HepG2 (cell line): ENCODE results near the gene SYNGAP1. TPM values are rescaled to one million over a fixed set of nuclear protein-coding genes. Genes with fewer than 3 reads are reported as not detected.

ENCODE experiments used
- ATAC-seq: fragments of 200-7000 bp; cut with Tn5 transposase; 3 replicates; pipeline ENCODE4 v1.9.1; 2020; ENCODE audit warnings: mild to moderate bottlenecking, moderate library complexity
- BruUV-seq: library from RNA; stranded (reverse); fragments of 400-500 nt; replicated peaks from 2 replicates; lab custom pipeline; 2021; lab: Mats Ljungman, UMichigan
- CTCF ChIA-PET: fragments of 300-600 bp; formaldehyde crosslinking; extraction: SDS; loops from one replicate; lab custom pipeline; 2021; ENCODE audit warnings: low total read pairs, inconsistent platforms, low intra/inter-chr PET ratio; lab: Yijun Ruan, JAX
- POLR2A ChIA-PET: fragments of 350-600 bp; sonication (Branson Sonifier 250); formaldehyde crosslinking; loops from one replicate; lab custom pipeline; 2020; ENCODE audit warnings: antibody characterized with exemption, inconsistent platforms; lab: Yijun Ruan, JAX
- DNase-seq: peaks from one replicate; pipeline ENCODE4 v3.0.0-alpha.2; 2015; ENCODE audit warnings: low spot score
- FAIRE-seq: peaks from 3 replicates; lab custom pipeline; 2011; peaks lifted over from hg19 to GRCh38; lab: Jason Lieb, UNC
- H2AFZ ChIP-seq: one replicate; pipeline ENCODE4 v1.6.1; 2011; ENCODE audit warnings: low read length, inconsistent platforms
- H3K27ac ChIP-seq: fragments of 300-600 bp; 3 replicates; pipeline ENCODE4 v1.8.0; 2011; ENCODE audit warnings: mixed run types, mild to moderate bottlenecking, mixed read lengths, low read length, inconsistent platforms; ENCODE audit not compliant: insufficient read depth; ENCODE audit errors: extremely low read length
- H3K27me3 ChIP-seq, 2 experiments: fragments of 200-600 bp in 1 of 2; 2 replicates in 1 of 2; 3 replicates in 1 of 2; pipeline versions ENCODE4 v1.6.0 to v1.8.0; 2011; ENCODE audit warnings: low read length in 2 of 2, mild to moderate bottlenecking in 2 of 2, moderate library complexity in 2 of 2, inconsistent platforms in 1 of 2; ENCODE audit not compliant: insufficient read depth in 2 of 2, control insufficient read depth in 1 of 2
- H3K36me3 ChIP-seq, 2 experiments: fragments of 200-600 bp in 1 of 2; replicated peaks in 1 of 2; 2 replicates in 1 of 2; 3 replicates in 1 of 2; pipeline versions ENCODE4 v1.5.1 to v1.8.0; 2011; ENCODE audit warnings: low read length in 2 of 2, inconsistent platforms in 1 of 2; ENCODE audit not compliant: insufficient read depth in 2 of 2, control insufficient read depth in 1 of 2
- H3K4me1 ChIP-seq: 2 replicates; pipeline ENCODE4 v1.5.1; 2012; ENCODE audit warnings: low read length, inconsistent platforms; ENCODE audit not compliant: insufficient read depth
- H3K4me2 ChIP-seq: 2 replicates; pipeline ENCODE4 v1.6.0; 2011; ENCODE audit warnings: low read depth, low read length, inconsistent platforms
- H3K4me3 ChIP-seq, 3 experiments: fragments of 200-600 bp in 1 of 3; sonication (generic), shearing (Covaris generic) in 1 of 3; replicated peaks in 1 of 3; 2 replicates each; pipeline ENCODE4 v1.5.1; 2011 to 2016; ENCODE audit warnings: low read length in 3 of 3, inconsistent platforms in 2 of 3, low read depth in 2 of 3, mild to moderate bottlenecking in 2 of 3, control low read depth in 1 of 3, mixed read lengths in 1 of 3; ENCODE audit not compliant: insufficient read depth in 1 of 3
- H3K79me2 ChIP-seq: one replicate; pipeline ENCODE4 v1.6.1; 2011; ENCODE audit warnings: low read length, inconsistent platforms; ENCODE audit not compliant: insufficient read depth
- H3K9ac ChIP-seq: 2 replicates; pipeline ENCODE4 v1.6.0; 2011; ENCODE audit warnings: mild to moderate bottlenecking, low read depth, low read length, inconsistent platforms; ENCODE audit not compliant: insufficient read depth
- H3K9me3 ChIP-seq: 2 replicates; pipeline ENCODE4 v1.5.1; 2012; ENCODE audit warnings: mild to moderate bottlenecking, low read length
- H4K20me1 ChIP-seq: 2 replicates; pipeline ENCODE4 v1.6.0; 2011; ENCODE audit warnings: inconsistent platforms, mild to moderate bottlenecking, low read length, moderate library complexity; ENCODE audit not compliant: insufficient read depth
- CBX1 ChIP-seq: IDR thresholded peaks from one replicate; pipeline ENCODE4 v1.6.1; 2016; ENCODE audit warnings: antibody characterized with exemption, low read depth
- EP300 ChIP-seq, 3 experiments: sonication (generic) in 1 of 3; formaldehyde crosslinking in 1 of 3; IDR thresholded peaks; 2 replicates each; pipeline versions ENCODE4 v1.5.1 to v1.6.1; 2011 to 2020; ENCODE audit warnings: low read depth in 2 of 3, low read length in 2 of 3, borderline replicate concordance in 1 of 3, improper control_type of control experiment in 1 of 3, mild to moderate bottlenecking in 1 of 3, missing genetic modification reagents in 1 of 3, moderate library complexity in 1 of 3
- ETS1 ChIP-seq: sonication (generic); formaldehyde crosslinking; IDR thresholded peaks from 2 replicates; pipeline ENCODE4 v1.4.0; 2020; ENCODE audit warnings: missing genetic modification reagents
- GPBP1L1 ChIP-seq: sonication (generic); formaldehyde crosslinking; IDR thresholded peaks from 2 replicates; pipeline ENCODE4 v1.5.0; 2020; ENCODE audit warnings: mild to moderate bottlenecking, missing genetic modification reagents
- MXD3 ChIP-seq: IDR thresholded peaks from 2 replicates; pipeline ENCODE4 v1.6.1; 2016; ENCODE audit warnings: mild to moderate bottlenecking, missing biosample characterization, missing genetic modification reagents
- SKI ChIP-seq: fragments of 450-650 bp; IDR thresholded peaks from one replicate; pipeline ENCODE4 v1.6.1; 2018; ENCODE audit warnings: mild to moderate bottlenecking; ENCODE audit not compliant: partially characterized antibody
- ZBTB38 ChIP-seq: sonication (generic); formaldehyde crosslinking; IDR thresholded peaks from 2 replicates; pipeline ENCODE4 v1.5.1; 2020; ENCODE audit warnings: mild to moderate bottlenecking, missing genetic modification reagents
- ZNF501 ChIP-seq: sonication (generic); formaldehyde crosslinking; IDR thresholded peaks from 2 replicates; pipeline ENCODE4 v1.5.1; 2020; ENCODE audit warnings: mild to moderate bottlenecking, moderate library complexity, missing genetic modification reagents
- ZNF780A ChIP-seq: sonication (generic); formaldehyde crosslinking; IDR thresholded peaks from 2 replicates; pipeline ENCODE4 v1.8.0; 2022; ENCODE audit warnings: mild to moderate bottlenecking, missing genetic modification reagents, moderate library complexity
- ZNF788 ChIP-seq: sonication (generic); formaldehyde crosslinking; IDR thresholded peaks from 2 replicates; pipeline ENCODE4 v1.5.0; 2020; ENCODE audit warnings: mild to moderate bottlenecking, missing genetic modification reagents, borderline replicate concordance
- WGBS: methylation state at CpG from one replicate; pipeline ENCODE4 v1.1.6; 2017; ENCODE audit warnings: low lambda C conversion rate; 5-methylcytosine and 5-hydroxymethylcytosine counted together
- in situ Hi-C: cut with HindIII; loops from 2 replicates; pipeline ENCODE4 v1.10.0; 2017; ENCODE audit warnings: low pct_unique_long_range_greater_than_20kb; ENCODE audit not compliant: extremely low pct_ligation_motif_present
- intact Hi-C: fragments of 100-400 bp; cut with micrococcal nuclease; formaldehyde crosslinking; loops from one replicate; pipeline ENCODE4 v1.10.0; 2022; ENCODE audit not compliant: unreplicated experiment
- polyA plus RNA-seq, 8 experiments: library from polyadenylated mRNA; depleted of rRNA in 3 of 8; stranded (reverse) in 7 of 8; unstranded in 1 of 8; fragments of >200 nt; fragmentation: Illumina TruSeq in 4 of 8; extraction: Trizol in 4 of 8; gene quantifications; 2 replicates each; pipeline versions ENCODE4 v1.2.1 to v1.2.3, GENCODE V29; 2011 to 2016; ENCODE audit warnings: low read depth in 4 of 8, missing spikeins in 1 of 8, mixed read lengths in 1 of 8; ENCODE audit not compliant: insufficient read depth in 1 of 8
- total RNA-seq, 5 experiments: library from RNA; depleted of rRNA; stranded (reverse); fragments of >200 nt; fragmentation: Illumina TruSeq; extraction: Trizol; gene quantifications; 2 replicates each; pipeline ENCODE4 v1.2.3, GENCODE V29; 2016; ENCODE audit warnings: low read depth in 1 of 5
- TF ChIP-seq, protein P1 (sequence below): sonication (generic); formaldehyde crosslinking; IDR thresholded peaks from 2 replicates; pipeline ENCODE4 v1.4.0; 2020; ENCODE audit warnings: missing genetic modification reagents

SYNGAP1 gene
- total and polyA plus RNA-seq, 2 of the 13 experiments (the other 11 are each of a cell fraction or from before 2014, with no cell fraction given): 0.75 to 1.1 TPM

DNA sequence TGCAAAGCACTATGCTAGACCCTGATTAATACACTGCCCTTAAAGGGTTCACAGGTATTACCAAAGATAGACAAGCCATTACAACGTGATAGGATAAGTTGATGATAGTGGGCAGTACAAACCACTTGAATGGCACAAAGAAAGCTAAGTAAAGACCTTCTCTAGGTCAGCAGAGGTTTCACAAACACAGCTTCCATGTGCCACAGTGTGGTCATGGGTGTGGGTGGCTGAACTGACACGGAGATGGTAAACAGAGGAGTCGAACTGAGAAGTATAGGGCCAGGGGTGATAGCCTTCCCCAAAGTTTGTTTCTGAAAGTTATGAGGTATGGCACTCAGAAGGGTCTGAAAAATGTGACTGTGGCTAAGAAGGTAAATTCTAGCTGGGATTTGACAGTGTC is 38.8 kb downstream of the SYNGAP1 start:
- H3K4me3 ChIP-seq: no peak overlapping the region
- BruUV-seq: no TSS peak
- intact Hi-C loops (no loop called here), in situ Hi-C loops (no loop called here)
- no peaks in the 10 kb centered on the region; a peak in 1 of 5 replicates for H3K27me3 ChIP-seq
- H3K9me3 ChIP-seq: no peaks in the 10 kb centered on the region
- H3K36me3 ChIP-seq: peaks cover 0 to 9% of the 10 kb centered on the region in 2 experiments; a peak in 3 of 5 replicates
- ATAC-seq: no peak
- H3K4me1 ChIP-seq: peaks cover 10% of the 10 kb centered on the region
- ChIA-PET CTCF (no interaction called here), POLR2A (interaction anchor here (1.3 kb wide), 1 partner anchor 40 kb away, joined by 3 read pairs; the partner anchor contains the start of gene CUTA)
- H3K4me2 ChIP-seq: no peak overlapping the region
- H3K9ac ChIP-seq: no peak overlapping the region
- no peak for FAIRE-seq
- H3K79me2 ChIP-seq: peaks cover 13% of the 10 kb centered on the region
- no peak for DNase-seq
- 16% methylated on average over 3 of the region's 3 CpGs for WGBS
- H4K20me1 ChIP-seq: no peaks in the 10 kb centered on the region
- no peak overlapping the region for H2AFZ ChIP-seq
- no peak overlapping the region for H3K27ac ChIP-seq
- TF ChIP-seq CBX1: no peak
- no peak for TF ChIP-seq ZNF780A (CRISPR knock-in tag)
- no peak for TF ChIP-seq ETS1 (CRISPR knock-in tag)
- no peak for TF ChIP-seq ZNF501
- TF ChIP-seq GPBP1L1: no peak
- no peak for TF ChIP-seq SKI
- no peak for TF ChIP-seq MXD3 (CRISPR knock-in tag)
- TF ChIP-seq, protein P1, sequence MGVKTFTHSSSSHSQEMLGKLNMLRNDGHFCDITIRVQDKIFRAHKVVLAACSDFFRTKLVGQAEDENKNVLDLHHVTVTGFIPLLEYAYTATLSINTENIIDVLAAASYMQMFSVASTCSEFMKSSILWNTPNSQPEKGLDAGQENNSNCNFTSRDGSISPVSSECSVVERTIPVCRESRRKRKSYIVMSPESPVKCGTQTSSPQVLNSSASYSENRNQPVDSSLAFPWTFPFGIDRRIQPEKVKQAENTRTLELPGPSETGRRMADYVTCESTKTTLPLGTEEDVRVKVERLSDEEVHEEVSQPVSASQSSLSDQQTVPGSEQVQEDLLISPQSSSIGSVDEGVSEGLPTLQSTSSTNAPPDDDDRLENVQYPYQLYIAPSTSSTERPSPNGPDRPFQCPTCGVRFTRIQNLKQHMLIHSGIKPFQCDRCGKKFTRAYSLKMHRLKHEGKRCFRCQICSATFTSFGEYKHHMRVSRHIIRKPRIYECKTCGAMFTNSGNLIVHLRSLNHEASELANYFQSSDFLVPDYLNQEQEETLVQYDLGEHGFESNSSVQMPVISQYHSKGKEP (CRISPR knock-in tag): no peak
- TF ChIP-seq ZBTB38: no peak
- no peak for TF ChIP-seq EP300 (IDR thresholded peaks at IDR 0.05; ENCODE audit: low read depth in 2 of 2, low read length in 2 of 2)
- TF ChIP-seq EP300 (CRISPR knock-in tag; IDR thresholded peaks at IDR 0.05; ENCODE audit: borderline replicate concordance): no peak
- no peak for TF ChIP-seq ZNF788 (CRISPR knock-in tag)
